MG63 (cell line): Measurements from ENCODE around the gene TAF11L8. TPM values are rescaled to one million over a fixed set of nuclear protein-coding genes. Genes with fewer than 3 reads are reported as not detected.
"Not testable (repeated sequence)": the region's sequence is repeated elsewhere in the genome, so short reads cannot be mapped to it uniquely, and the experiment has no call there.

Experiments
- DNase-seq: peaks from one replicate; pipeline ENCODE4 v3.0.0-alpha.2; 2020
- H3K27me3 ChIP-seq: fragments of 250-450 bp; sonication (Bioruptor Pico); 2 replicates; pipeline ENCODE4 v1.5.1; 2020; ENCODE audit warnings: mild to moderate bottlenecking, moderate library complexity
- H3K36me3 ChIP-seq: fragments of 250-450 bp; sonication (Bioruptor Pico); 2 replicates; pipeline ENCODE4 v1.5.1; 2020; ENCODE audit warnings: mild to moderate bottlenecking, moderate library complexity
- H3K4me3 ChIP-seq: fragments of 250-450 bp; sonication (Bioruptor Pico); 2 replicates; pipeline ENCODE4 v1.5.1; 2020; ENCODE audit warnings: mild to moderate bottlenecking, moderate library complexity
- H3K9me3 ChIP-seq: fragments of 250-450 bp; sonication (Bioruptor Pico); 2 replicates; pipeline ENCODE4 v1.5.1; 2020; ENCODE audit warnings: mild to moderate bottlenecking, moderate library complexity
- total RNA-seq: library from RNA; depleted of rRNA; stranded (reverse); fragments of >200 nt; shearing (Covaris generic); gene quantifications from 2 replicates; pipeline ENCODE4 v1.2.3, GENCODE V29; 2014; ENCODE audit warnings: low replicate concordance; rRNA removed

Gene TAF11L8
- total RNA-seq, result not detected in 2 replicates

- H3K4me3 ChIP-seq, H3K36me3 ChIP-seq, H3K9me3 ChIP-seq, DNase-seq, H3K27me3 ChIP-seq: not testable (repeated sequence)
Observed at GRCh38 chr5:17590860-17591259, at the start of gene TAF11L8. Gene TAF11L8 (minus strand): TSS chr5:17590960.

GRCh38 chr5:17634160-17634559, 43.4 kb upstream of the TAF11L8 start, which contains the start of gene TAF11L14:
Gene TAF11L14 (plus strand): TSS chr5:17634460.
- DNase-seq, result no peak
- Histone ChIP-seq H3K27me3 (peaks cover 2% of the 10 kb centered on the region; the same call in 1 of the 2 replicates), H3K36me3 (no peaks in the 10 kb centered on the region), H3K4me3 (no peak within 1 kb of the TSS), H3K9me3 (no peaks in the 10 kb centered on the region)

GRCh38 chr5:17631788-17632187, 41.0 kb upstream of the TAF11L8 start, which contains the start of gene TAF11L13:
Gene TAF11L13 (plus strand): TSS chr5:17632088.
- not testable (repeated sequence) for H3K36me3 ChIP-seq, H3K27me3 ChIP-seq, H3K4me3 ChIP-seq, DNase-seq, H3K9me3 ChIP-seq

GRCh38 chr5:17625686-17626085, 34.9 kb upstream of the TAF11L8 start:
- H3K36me3 ChIP-seq, result no peaks in the 10 kb centered on the region
- no peaks in the 10 kb centered on the region for H3K9me3 ChIP-seq
- H3K27me3 ChIP-seq, result peaks cover 4% of the 10 kb centered on the region
- DNase-seq, result no peak
- H3K4me3 ChIP-seq, result no peak overlapping the region

GRCh38 chr5:17620627-17621026, 29.9 kb upstream of the TAF11L8 start:
- no peaks in the 10 kb centered on the region for H3K9me3 ChIP-seq
- no peaks in the 10 kb centered on the region for H3K36me3 ChIP-seq
- no peak overlapping the region for H3K4me3 ChIP-seq
- H3K27me3 ChIP-seq, result no peaks in the 10 kb centered on the region
- DNase-seq, result no peak

- Histone ChIP-seq H3K4me3 (no peak overlapping the region), H3K36me3 (no peaks in the 10 kb centered on the region), H3K9me3 (no peaks in the 10 kb centered on the region), H3K27me3 (no peaks in the 10 kb centered on the region)
- DNase-seq, result peak; percentile 74
Observed at GRCh38 chr5:17619354-17619753, 28.6 kb upstream of the TAF11L8 start.

GRCh38 chr5:17614872-17615605, 24.3 kb upstream of the TAF11L8 start:
- Histone ChIP-seq H3K36me3 (no peaks in the 10 kb centered on the region), H3K4me3 (no peak overlapping the region), H3K9me3 (no peaks in the 10 kb centered on the region), H3K27me3 (no peaks in the 10 kb centered on the region)
- DNase-seq, result no peak

- H3K9me3 ChIP-seq, DNase-seq: not testable (repeated sequence)
Observed at GRCh38 chr5:17610092-17610491, 19.3 kb upstream of the TAF11L8 start, which contains the start of gene TAF11L12. Gene TAF11L12 (plus strand): TSS chr5:17610392.

GRCh38 chr5:17607461-17607860, 16.7 kb upstream of the TAF11L8 start:
- H3K9me3 ChIP-seq, H3K27me3 ChIP-seq, DNase-seq, H3K36me3 ChIP-seq, H3K4me3 ChIP-seq: not testable (repeated sequence)

More at GRCh38 chr5:17610092-17610491, 19.3 kb upstream of the TAF11L8 start, which contains the start of gene TAF11L12:
- H3K4me3 ChIP-seq, H3K27me3 ChIP-seq, H3K36me3 ChIP-seq: not testable (repeated sequence)

GRCh38 chr5:17604951-17605350, 14.2 kb upstream of the TAF11L8 start:
- no peaks in the 10 kb centered on the region for H3K27me3 ChIP-seq
- no peak for DNase-seq
- 0 out of 2 replicates have a peak, but pooled peaks cover 2% of the 10 kb centered on the region for H3K9me3 ChIP-seq
- no peaks in the 10 kb centered on the region for H3K36me3 ChIP-seq
- no peak overlapping the region for H3K4me3 ChIP-seq

- not testable (repeated sequence) for H3K9me3 ChIP-seq, H3K36me3 ChIP-seq, H3K27me3 ChIP-seq, DNase-seq, H3K4me3 ChIP-seq
Observed at GRCh38 chr5:17603880-17604279, 13.1 kb upstream of the TAF11L8 start, which contains the start of gene TAF11L11. Gene TAF11L11 (plus strand): TSS chr5:17604183.

- H3K36me3 ChIP-seq, DNase-seq, H3K4me3 ChIP-seq, H3K9me3 ChIP-seq, H3K27me3 ChIP-seq: not testable (repeated sequence)
Observed at GRCh38 chr5:17597728-17598127, 7.0 kb upstream of the TAF11L8 start, which contains the start of gene TAF11L10. Gene TAF11L10 (minus strand): TSS chr5:17597828.

GRCh38 chr5:17594255-17594654, 3.5 kb upstream of the TAF11L8 start, which contains the start of gene TAF11L9:
Gene TAF11L9 (minus strand): TSS chr5:17594394.
- not testable (repeated sequence) for H3K36me3 ChIP-seq, H3K4me3 ChIP-seq, H3K9me3 ChIP-seq, H3K27me3 ChIP-seq
- DNase-seq, result peak; percentile 23

GRCh38 chr5:17585658-17586057, 5.1 kb downstream of the TAF11L8 start, which contains the start of gene TAF11L7:
Gene TAF11L7 (minus strand): TSS chr5:17585758.
- H3K4me3 ChIP-seq, H3K9me3 ChIP-seq, H3K36me3 ChIP-seq, H3K27me3 ChIP-seq, DNase-seq: not testable (repeated sequence)
